HEK293 (cell line): Measurements from ENCODE around the gene STON2.

ENCODE experiments used
- CTCF ChIA-PET: fragments of 350-600 bp; formaldehyde crosslinking; extraction: SDS; loops from one replicate; lab custom pipeline; 2021; ENCODE audit warnings: antibody characterized with exemption; lab: Yijun Ruan, JAX
- POLR2A ChIA-PET: fragments of 300-600 bp; formaldehyde crosslinking; extraction: SDS; loops from one replicate; lab custom pipeline; 2020; ENCODE audit warnings: antibody characterized with exemption, inconsistent platforms; lab: Yijun Ruan, JAX
- H3K27ac ChIP-seq: fragments of 200-500 bp; sonication (Bioruptor generic); 2 replicates; pipeline ENCODE4 v1.5.1; 2014; ENCODE audit warnings: low read depth, low read length, control low read depth, inconsistent platforms; ENCODE audit errors: extremely low read depth
- H3K36me3 ChIP-seq, 2 experiments: fragments of 200-500 bp in 1 of 2; sonication (Bioruptor generic) in 1 of 2; 1 replicate in 1 of 2; 2 replicates in 1 of 2; pipeline ENCODE4 v1.5.1; 2014 to 2017; ENCODE audit warnings: inconsistent platforms in 2 of 2, low read length in 2 of 2; ENCODE audit not compliant: control insufficient read depth in 2 of 2, insufficient read depth in 1 of 2
- H3K4me1 ChIP-seq: fragments of 200-500 bp; sonication (Bioruptor generic); 2 replicates; pipeline ENCODE4 v1.5.1; 2014; ENCODE audit warnings: mild to moderate bottlenecking, low read length, inconsistent platforms; ENCODE audit not compliant: control insufficient read depth, insufficient read depth
- H3K4me3 ChIP-seq: 2 replicates; pipeline ENCODE4 v1.5.1; 2011; ENCODE audit warnings: low read depth, mild to moderate bottlenecking, control low read depth, low read length, moderate library complexity
- H3K9me3 ChIP-seq: fragments of 200-500 bp; sonication (Bioruptor generic); 2 replicates; pipeline ENCODE4 v1.5.1; 2014; ENCODE audit warnings: low read depth, low read length, inconsistent platforms; ENCODE audit not compliant: control insufficient read depth, insufficient read depth
- GFI1B ChIP-seq: fragments of 450-650 bp; formaldehyde crosslinking; IDR thresholded peaks from 2 replicates; pipeline ENCODE4 v1.5.1; 2016; ENCODE audit warnings: missing biosample characterization, missing genetic modification characterization
- HOXA7 ChIP-seq: sonication (generic); formaldehyde crosslinking; IDR thresholded peaks from 2 replicates; pipeline ENCODE4 v1.8.1; 2022; ENCODE audit warnings: missing genetic modification reagents, borderline replicate concordance
- IKZF3 ChIP-seq: fragments of 450-650 bp; IDR thresholded peaks from 2 replicates; pipeline ENCODE4 v1.5.0; 2018; ENCODE audit warnings: missing biosample characterization, mild to moderate bottlenecking, missing genetic modification characterization, moderate library complexity
- KLF8 ChIP-seq: fragments of 450-650 bp; formaldehyde crosslinking; IDR thresholded peaks from 2 replicates; pipeline ENCODE4 v1.5.1; 2016; ENCODE audit warnings: missing biosample characterization, missing genetic modification characterization
- OSR2 ChIP-seq: fragments of 450-650 bp; formaldehyde crosslinking; IDR thresholded peaks from 2 replicates; pipeline ENCODE4 v1.5.1; 2016; ENCODE audit warnings: missing biosample characterization, missing genetic modification characterization
- OVOL3 ChIP-seq: fragments of 450-650 bp; formaldehyde crosslinking; IDR thresholded peaks from 2 replicates; pipeline ENCODE4 v1.5.1; 2016; ENCODE audit warnings: missing biosample characterization, missing genetic modification characterization
- TCF7L2 ChIP-seq: IDR thresholded peaks from 2 replicates; pipeline ENCODE4 v1.6.1; 2011; ENCODE audit warnings: low read depth, mild to moderate bottlenecking, inconsistent platforms, low read length, moderate library complexity, borderline replicate concordance
- YY1 ChIP-seq: fragments of 450-650 bp; formaldehyde crosslinking; IDR thresholded peaks from 2 replicates; pipeline ENCODE4 v1.5.1; 2018; ENCODE audit warnings: missing biosample characterization, missing genetic modification characterization
- ZNF157 ChIP-seq: fragments of 450-650 bp; formaldehyde crosslinking; IDR thresholded peaks from 2 replicates; pipeline ENCODE4 v1.5.1; 2016; ENCODE audit warnings: missing biosample characterization, missing genetic modification characterization
- ZNF223 ChIP-seq: fragments of 450-650 bp; formaldehyde crosslinking; IDR thresholded peaks from 2 replicates; pipeline ENCODE4 v1.5.1; 2016; ENCODE audit warnings: missing biosample characterization, missing genetic modification characterization
- ZNF266 ChIP-seq: fragments of 450-650 bp; formaldehyde crosslinking; IDR thresholded peaks from 2 replicates; pipeline ENCODE4 v1.5.1; 2016; ENCODE audit warnings: missing biosample characterization, missing genetic modification characterization, low read depth
- ZNF341 ChIP-seq: fragments of 450-650 bp; formaldehyde crosslinking; IDR thresholded peaks from 2 replicates; pipeline ENCODE4; 2016; ENCODE audit warnings: low read depth, missing biosample characterization, missing genetic modification characterization
- ZNF350 ChIP-seq: fragments of 450-650 bp; formaldehyde crosslinking; IDR thresholded peaks from 2 replicates; pipeline ENCODE4 v1.5.0; 2017; ENCODE audit warnings: missing biosample characterization, mild to moderate bottlenecking, missing genetic modification characterization
- ZNF514 ChIP-seq: fragments of 450-650 bp; formaldehyde crosslinking; IDR thresholded peaks from 2 replicates; pipeline ENCODE4 v1.5.1; 2016; ENCODE audit warnings: missing biosample characterization, missing genetic modification characterization
- ZNF610 ChIP-seq: fragments of 450-650 bp; formaldehyde crosslinking; IDR thresholded peaks from 2 replicates; pipeline ENCODE4 v1.5.1; 2016; ENCODE audit warnings: missing biosample characterization, missing genetic modification characterization, borderline replicate concordance
- ZNF626 ChIP-seq: fragments of 450-650 bp; sonication (Bioruptor Pico); formaldehyde crosslinking; IDR thresholded peaks from 2 replicates; pipeline ENCODE4 v1.5.1; 2018; ENCODE audit warnings: missing biosample characterization, missing genetic modification characterization, inconsistent platforms
- ZNF629 ChIP-seq: fragments of 450-650 bp; formaldehyde crosslinking; IDR thresholded peaks from 2 replicates; pipeline ENCODE4 v1.5.1; 2017; ENCODE audit warnings: missing biosample characterization, missing genetic modification characterization
- ZNF843 ChIP-seq: fragments of 450-650 bp; formaldehyde crosslinking; IDR thresholded peaks from 2 replicates; pipeline ENCODE4 v1.5.1; 2016; ENCODE audit warnings: missing biosample characterization, missing genetic modification characterization
- ZXDB ChIP-seq: fragments of 450-650 bp; formaldehyde crosslinking; IDR thresholded peaks from 2 replicates; pipeline ENCODE4 v1.5.1; 2016; ENCODE audit warnings: missing biosample characterization, missing genetic modification characterization
- TF ChIP-seq, protein P1 (sequence below): fragments of 450-650 bp; formaldehyde crosslinking; IDR thresholded peaks from 2 replicates; pipeline ENCODE4 v1.5.0; 2017; ENCODE audit warnings: missing biosample characterization, missing genetic modification characterization, borderline replicate concordance
- TF ChIP-seq, protein P2 (sequence below): fragments of 450-650 bp; formaldehyde crosslinking; IDR thresholded peaks from 2 replicates; pipeline ENCODE4 v1.5.1; 2017; ENCODE audit warnings: missing biosample characterization, missing genetic modification characterization
- TF ChIP-seq, protein P3 (sequence below): fragments of 450-650 bp; formaldehyde crosslinking; IDR thresholded peaks from 2 replicates; pipeline ENCODE4 v1.5.1; 2016; ENCODE audit warnings: missing biosample characterization, missing genetic modification characterization
- TF ChIP-seq, protein P4 (sequence below): fragments of 450-650 bp; formaldehyde crosslinking; IDR thresholded peaks from 2 replicates; pipeline ENCODE4 v1.5.1; 2017; ENCODE audit warnings: missing biosample characterization, missing genetic modification characterization
- TF ChIP-seq, protein P5 (sequence below): fragments of 450-650 bp; IDR thresholded peaks from 2 replicates; pipeline ENCODE4 v1.5.1; 2018; ENCODE audit warnings: missing biosample characterization, mild to moderate bottlenecking, missing genetic modification characterization
- TF ChIP-seq, protein P6 (sequence below): fragments of 450-650 bp; formaldehyde crosslinking; optimal IDR thresholded peaks from 2 replicates; pipeline ENCODE3; 2016; ENCODE audit warnings: missing biosample characterization, mild to moderate bottlenecking, missing genetic modification characterization

The STON2 gene

DNA sequence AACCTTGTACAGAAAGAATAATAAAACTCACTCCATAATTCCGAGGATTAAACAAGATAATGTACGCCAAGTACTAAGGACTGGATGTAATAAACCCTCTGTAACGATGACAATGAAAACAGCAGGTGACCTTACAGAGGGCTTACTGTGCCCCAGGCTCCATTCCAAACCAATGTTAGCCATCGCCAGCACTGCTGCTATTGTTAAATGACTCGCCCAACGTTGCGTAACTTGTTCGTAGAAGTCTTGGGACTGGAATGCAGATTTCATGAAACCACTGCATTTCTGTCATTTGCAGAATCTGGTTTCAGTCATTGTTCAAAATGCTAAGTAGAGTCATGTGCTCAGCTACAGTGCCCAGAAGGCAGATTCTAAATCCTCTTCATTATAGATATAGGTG is 728 bp upstream of the STON2 start (continued):
- TF ChIP-seq, protein P1, sequence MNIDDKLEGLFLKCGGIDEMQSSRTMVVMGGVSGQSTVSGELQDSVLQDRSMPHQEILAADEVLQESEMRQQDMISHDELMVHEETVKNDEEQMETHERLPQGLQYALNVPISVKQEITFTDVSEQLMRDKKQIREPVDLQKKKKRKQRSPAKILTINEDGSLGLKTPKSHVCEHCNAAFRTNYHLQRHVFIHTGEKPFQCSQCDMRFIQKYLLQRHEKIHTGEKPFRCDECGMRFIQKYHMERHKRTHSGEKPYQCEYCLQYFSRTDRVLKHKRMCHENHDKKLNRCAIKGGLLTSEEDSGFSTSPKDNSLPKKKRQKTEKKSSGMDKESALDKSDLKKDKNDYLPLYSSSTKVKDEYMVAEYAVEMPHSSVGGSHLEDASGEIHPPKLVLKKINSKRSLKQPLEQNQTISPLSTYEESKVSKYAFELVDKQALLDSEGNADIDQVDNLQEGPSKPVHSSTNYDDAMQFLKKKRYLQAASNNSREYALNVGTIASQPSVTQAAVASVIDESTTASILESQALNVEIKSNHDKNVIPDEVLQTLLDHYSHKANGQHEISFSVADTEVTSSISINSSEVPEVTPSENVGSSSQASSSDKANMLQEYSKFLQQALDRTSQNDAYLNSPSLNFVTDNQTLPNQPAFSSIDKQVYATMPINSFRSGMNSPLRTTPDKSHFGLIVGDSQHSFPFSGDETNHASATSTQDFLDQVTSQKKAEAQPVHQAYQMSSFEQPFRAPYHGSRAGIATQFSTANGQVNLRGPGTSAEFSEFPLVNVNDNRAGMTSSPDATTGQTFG (tag by site-specific recombination), result no peak
- 0 out of 2 replicates have a peak, but pooled peaks have one; percentile 13 for TF ChIP-seq KLF8 (tag by site-specific recombination)
- peak; percentile 28; the same call in 1 of the 2 replicates for TF ChIP-seq ZNF629 (tag by site-specific recombination)
- TF ChIP-seq, protein P2, sequence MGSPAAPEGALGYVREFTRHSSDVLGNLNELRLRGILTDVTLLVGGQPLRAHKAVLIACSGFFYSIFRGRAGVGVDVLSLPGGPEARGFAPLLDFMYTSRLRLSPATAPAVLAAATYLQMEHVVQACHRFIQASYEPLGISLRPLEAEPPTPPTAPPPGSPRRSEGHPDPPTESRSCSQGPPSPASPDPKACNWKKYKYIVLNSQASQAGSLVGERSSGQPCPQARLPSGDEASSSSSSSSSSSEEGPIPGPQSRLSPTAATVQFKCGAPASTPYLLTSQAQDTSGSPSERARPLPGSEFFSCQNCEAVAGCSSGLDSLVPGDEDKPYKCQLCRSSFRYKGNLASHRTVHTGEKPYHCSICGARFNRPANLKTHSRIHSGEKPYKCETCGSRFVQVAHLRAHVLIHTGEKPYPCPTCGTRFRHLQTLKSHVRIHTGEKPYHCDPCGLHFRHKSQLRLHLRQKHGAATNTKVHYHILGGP (tag by site-specific recombination), result 0 out of 2 replicates have a peak, but pooled peaks have one; percentile 17
- TF ChIP-seq OVOL3 (tag by site-specific recombination), result peak; percentile 71; the same call in 1 of the 2 replicates
- TF ChIP-seq, protein P3, sequence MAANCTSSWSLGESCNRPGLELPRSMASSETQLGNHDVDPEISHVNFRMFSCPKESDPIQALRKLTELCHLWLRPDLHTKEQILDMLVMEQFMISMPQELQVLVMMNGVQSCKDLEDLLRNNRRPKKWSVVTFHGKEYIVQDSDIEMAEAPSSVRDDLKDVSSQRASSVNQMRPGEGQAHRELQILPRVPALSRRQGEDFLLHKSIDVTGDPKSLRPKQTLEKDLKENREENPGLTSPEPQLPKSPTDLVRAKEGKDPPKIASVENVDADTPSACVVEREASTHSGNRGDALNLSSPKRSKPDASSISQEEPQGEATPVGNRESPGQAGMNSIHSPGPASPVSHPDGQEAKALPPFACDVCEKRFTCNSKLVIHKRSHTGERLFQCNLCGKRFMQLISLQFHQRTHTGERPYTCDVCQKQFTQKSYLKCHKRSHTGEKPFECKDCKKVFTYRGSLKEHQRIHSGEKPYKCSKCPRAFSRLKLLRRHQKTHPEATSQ (tag by site-specific recombination), result no peak
- peak; percentile 38 for TF ChIP-seq OSR2
- TF ChIP-seq, protein P4, sequence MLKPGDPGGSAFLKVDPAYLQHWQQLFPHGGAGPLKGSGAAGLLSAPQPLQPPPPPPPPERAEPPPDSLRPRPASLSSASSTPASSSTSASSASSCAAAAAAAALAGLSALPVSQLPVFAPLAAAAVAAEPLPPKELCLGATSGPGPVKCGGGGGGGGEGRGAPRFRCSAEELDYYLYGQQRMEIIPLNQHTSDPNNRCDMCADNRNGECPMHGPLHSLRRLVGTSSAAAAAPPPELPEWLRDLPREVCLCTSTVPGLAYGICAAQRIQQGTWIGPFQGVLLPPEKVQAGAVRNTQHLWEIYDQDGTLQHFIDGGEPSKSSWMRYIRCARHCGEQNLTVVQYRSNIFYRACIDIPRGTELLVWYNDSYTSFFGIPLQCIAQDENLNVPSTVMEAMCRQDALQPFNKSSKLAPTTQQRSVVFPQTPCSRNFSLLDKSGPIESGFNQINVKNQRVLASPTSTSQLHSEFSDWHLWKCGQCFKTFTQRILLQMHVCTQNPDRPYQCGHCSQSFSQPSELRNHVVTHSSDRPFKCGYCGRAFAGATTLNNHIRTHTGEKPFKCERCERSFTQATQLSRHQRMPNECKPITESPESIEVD, result peak; percentile 89
- TF ChIP-seq YY1 (tag by site-specific recombination), result 0 out of 2 replicates have a peak, but pooled peaks have one; percentile 25
- TF ChIP-seq GFI1B (tag by site-specific recombination), result 0 out of 2 replicates have a peak, but pooled peaks have one; percentile 50
- TF ChIP-seq ZNF610 (tag by site-specific recombination), result no peak
- no peak for TF ChIP-seq TCF7L2

DNA sequence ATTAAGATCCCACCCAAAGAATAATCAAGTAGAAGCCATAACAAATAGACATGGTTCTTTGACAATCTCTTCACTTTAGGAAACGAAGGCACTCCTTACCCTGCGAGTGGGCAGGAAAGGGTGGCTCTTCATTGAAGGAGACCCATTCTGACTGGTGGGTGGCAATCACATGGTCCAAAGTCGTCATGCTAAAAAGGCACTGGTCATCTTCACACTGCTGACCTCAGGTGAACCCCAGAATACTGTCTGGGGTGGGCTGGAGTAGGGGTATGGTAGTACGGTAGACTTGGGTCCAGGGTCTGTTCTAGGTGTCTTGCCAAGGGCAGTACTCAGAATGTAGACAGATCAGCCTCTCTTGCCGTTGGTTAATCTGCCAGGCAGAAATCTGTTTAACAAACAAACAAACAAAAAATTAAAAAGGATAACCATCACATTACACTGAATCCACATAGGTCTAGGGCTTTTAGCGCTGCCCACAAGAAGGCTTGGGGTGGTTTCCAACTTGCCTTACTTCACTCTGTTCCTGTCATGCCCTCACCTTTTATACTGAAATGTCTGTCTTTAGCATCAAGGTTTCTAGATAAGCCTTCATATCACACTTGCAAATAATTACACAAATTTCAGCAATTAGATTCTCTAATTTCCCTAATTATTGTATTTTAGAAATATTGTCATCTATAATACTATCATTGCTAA is 1.8 kb downstream of the STON2 start:
- Histone ChIP-seq H3K4me1 (peaks cover 17% of the 10 kb centered on the region), H3K36me3 (peaks cover 0 to 28% of the 10 kb centered on the region in 2 experiments; a peak in 2 of 3 replicates), H3K9me3 (no peaks in the 10 kb centered on the region), H3K27ac (no peak overlapping the region), H3K4me3 (no peak overlapping the region)
- ChIA-PET POLR2A (no interaction called here), CTCF (no interaction called here)
- TF ChIP-seq ZNF157 (no peak), ZNF341 (tag by site-specific recombination) (no peak), ZNF843 (tag by site-specific recombination) (no peak), ZNF223 (tag by site-specific recombination) (no peak), HOXA7 (CRISPR knock-in tag) (no peak), ZNF266 (no peak), ZXDB (tag by site-specific recombination) (no peak), ZNF626 (no peak), ZNF350 (no peak), ZNF514 (tag by site-specific recombination) (no peak), IKZF3 (tag by site-specific recombination) (no peak)
- TF ChIP-seq, protein P5, sequence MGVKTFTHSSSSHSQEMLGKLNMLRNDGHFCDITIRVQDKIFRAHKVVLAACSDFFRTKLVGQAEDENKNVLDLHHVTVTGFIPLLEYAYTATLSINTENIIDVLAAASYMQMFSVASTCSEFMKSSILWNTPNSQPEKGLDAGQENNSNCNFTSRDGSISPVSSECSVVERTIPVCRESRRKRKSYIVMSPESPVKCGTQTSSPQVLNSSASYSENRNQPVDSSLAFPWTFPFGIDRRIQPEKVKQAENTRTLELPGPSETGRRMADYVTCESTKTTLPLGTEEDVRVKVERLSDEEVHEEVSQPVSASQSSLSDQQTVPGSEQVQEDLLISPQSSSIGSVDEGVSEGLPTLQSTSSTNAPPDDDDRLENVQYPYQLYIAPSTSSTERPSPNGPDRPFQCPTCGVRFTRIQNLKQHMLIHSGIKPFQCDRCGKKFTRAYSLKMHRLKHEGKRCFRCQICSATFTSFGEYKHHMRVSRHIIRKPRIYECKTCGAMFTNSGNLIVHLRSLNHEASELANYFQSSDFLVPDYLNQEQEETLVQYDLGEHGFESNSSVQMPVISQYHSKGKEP, result no peak
- TF ChIP-seq, protein P6, sequence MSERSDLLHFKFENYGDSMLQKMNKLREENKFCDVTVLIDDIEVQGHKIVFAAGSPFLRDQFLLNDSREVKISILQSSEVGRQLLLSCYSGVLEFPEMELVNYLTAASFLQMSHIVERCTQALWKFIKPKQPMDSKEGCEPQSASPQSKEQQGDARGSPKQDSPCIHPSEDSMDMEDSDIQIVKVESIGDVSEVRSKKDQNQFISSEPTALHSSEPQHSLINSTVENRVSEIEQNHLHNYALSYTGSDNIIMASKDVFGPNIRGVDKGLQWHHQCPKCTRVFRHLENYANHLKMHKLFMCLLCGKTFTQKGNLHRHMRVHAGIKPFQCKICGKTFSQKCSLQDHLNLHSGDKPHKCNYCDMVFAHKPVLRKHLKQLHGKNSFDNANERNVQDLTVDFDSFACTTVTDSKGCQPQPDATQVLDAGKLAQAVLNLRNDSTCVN, result no peak
